ENCODE measurements around the gene MSANTD3. TPM values are rescaled to one million over a fixed set of nuclear protein-coding genes. Genes with fewer than 3 reads are reported as not detected.

MSANTD3 gene
- total RNA-seq, 1 donor from 2014 or later = 12.3 TPM

DNA sequence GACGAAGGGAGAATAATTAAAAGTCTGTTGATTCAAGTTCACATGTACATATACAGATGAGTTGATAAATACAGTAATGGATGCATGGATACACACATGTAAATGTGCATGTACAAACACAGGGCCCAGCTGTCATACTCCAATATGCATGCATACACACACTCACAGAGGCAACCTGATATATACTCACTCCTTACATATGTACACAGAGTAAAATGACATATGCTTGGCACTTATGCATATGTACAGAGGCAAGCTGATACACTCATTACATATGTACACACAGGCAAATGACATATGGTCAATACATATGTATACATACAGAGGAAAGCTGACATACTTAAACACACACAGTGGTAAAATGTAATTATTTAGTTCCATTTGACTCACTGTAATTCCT is 38.8 kb downstream of the MSANTD3 start:
- no peak for DNase-seq (ENCODE audit: low spot score)

DNA sequence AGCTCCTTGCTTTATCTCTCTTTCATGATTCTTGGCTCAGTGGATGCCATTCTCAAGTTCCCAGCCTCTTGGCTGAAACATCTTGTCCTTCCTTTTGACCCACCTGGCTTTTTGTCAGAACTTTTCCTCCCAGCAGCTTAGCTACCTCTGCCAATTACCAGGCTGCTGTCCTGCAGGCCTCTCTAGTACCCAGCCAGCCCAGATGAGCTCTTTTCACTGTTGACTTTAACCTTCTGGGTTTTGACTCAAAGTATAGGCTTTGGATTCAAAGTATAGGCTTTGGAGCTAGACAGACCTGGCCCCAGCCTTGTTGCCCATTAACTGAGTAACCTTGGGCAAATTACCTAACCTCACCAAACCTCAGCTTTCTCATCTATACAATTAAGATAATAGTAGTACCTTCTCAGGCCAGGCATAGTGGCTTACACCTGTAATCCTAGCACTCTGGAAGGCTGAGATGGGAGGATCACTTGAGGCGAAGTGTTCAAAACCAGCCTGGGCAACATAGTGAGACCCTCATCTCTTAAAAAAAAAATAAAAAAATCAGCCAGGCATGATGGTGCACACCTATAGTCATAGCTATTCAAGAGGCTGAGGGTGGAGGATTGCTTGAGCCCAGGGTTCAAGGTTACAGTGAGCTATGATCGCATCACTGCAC is 39.4 kb downstream of the MSANTD3 start:
- no peak for DNase-seq (ENCODE audit: low spot score)

DNA sequence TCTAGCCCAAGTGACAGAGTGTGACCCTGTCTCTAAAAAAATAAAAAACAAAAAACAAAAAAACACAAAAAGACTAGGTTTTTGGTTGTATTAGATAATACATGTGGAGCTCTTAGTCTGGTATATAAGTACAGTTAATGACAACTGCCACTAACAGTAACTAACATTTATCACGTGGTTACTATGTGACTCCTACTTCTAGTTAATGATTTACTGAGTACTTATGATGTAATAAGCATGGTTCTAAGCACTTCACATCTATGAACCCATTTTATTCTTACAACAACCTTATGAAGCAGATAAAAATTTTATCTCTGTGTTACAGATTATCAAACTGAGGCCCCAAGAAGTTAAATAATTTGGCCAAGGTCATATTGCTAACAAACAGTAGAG is 39.9 kb downstream of the MSANTD3 start:
- no peak for DNase-seq (ENCODE audit: low spot score)

DNA sequence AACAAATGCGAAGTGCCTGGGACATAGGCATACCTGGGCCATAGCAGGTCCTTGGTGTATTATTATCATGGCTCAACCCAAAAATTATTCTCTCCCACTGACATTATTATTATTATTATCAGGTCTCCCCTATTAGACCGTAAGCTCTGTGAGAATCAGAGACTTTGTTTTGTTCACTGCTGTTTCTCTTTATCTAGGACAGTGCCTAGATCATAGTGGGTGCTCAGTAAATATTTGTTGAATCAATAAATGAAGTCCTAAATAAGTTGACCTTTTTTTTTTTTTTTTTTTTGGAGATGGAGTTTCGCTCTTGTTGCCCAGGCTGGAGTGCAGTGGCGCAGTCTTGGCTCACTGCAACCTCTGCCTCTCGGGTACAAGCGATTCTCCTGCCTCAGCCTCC is 41.1 kb downstream of the MSANTD3 start:
- no peak for DNase-seq (ENCODE audit: low spot score)

DNA sequence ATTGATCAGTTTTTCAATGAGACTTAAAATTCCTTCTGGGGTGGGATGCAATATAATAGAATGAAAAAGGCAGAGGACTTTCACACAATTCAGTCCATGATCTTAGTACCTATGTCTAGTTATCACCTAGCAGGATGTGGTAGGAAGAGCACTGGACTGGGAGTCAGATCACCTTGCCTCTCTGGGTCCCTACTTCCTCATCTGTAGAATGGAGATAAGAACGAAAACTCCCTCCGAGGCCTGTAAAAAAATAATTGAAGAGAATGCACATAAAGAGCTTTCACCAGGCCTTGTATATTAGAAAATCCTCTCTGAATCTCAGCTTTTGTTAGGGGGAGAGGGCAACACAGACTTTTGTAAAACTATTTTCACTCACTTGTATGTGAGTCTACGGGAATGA is 45.3 kb downstream of the MSANTD3 start:
- DNase-seq (ENCODE audit: low spot score) = no peak

DNA sequence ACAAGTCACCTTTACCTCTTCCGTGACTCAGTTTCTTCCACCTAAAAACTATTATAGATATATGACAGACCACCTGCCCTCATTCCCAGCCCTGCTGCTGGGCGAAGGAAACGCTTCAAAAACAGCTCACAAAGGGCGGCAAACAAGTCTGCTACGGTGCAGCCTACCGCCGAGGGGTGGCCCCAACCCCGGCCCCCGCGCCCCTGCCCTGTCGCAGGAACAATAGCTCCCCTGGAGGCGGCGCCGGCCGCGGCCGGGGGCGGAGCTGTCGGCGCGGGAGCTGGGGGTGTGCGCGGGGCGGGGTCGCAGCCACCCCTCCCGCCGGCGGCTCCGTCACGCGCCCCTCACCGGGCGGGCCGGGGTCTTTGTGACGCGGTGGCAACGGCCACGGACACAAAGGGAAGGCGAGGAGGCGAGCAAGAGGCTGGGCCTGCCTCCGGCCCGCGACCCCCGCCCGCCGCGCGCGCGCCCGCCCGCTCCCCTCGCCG is 45.9 kb downstream of the MSANTD3 start, which contains the start of gene TMEFF1:
TMEFF1 (plus strand) TSS at position 362 of the 488 bp plus-strand sequence. CDS start 396 bp downstream, outside the sequence.
- no peak for DNase-seq (ENCODE audit: low spot score)

DNA sequence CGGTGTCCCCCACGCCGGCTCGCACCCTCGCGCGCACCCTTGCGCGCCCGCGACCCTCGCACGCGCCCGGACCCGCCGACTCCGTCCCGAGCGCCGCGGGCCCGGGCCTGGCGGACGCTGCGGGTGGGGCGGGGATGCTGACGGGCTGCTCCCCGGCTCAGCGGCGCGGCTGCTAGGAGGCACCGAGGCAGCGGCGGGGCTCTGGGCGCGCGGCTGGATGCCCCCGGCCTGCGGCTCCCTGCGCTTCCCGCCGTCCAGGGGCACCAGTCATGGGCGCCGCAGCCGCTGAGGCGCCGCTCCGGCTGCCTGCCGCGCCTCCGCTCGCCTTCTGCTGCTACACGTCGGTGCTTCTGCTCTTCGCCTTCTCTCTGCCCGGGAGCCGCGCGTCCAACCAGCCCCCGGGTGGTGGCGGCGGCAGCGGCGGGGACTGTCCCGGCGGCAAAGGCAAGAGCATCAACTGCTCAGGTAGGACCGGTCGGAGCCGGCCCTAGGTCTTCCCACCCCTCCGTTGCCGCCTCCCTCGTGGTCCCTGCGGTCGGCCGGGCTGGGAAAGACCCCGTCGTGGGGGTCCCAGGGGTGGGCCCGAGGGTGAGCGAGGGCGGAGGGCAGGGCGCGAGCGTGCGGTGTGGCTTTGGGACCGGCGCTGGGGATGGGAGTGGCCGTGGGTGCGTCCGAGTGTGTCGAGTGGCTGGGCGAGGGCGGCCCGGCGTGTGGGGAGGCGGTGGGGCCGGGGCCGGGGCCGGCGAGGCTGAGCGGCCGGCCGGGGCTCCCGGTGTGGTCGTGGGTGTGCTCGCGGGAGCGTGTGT is 46.5 kb downstream of the MSANTD3 start:
- no peak for DNase-seq (ENCODE audit: low spot score)

DNA sequence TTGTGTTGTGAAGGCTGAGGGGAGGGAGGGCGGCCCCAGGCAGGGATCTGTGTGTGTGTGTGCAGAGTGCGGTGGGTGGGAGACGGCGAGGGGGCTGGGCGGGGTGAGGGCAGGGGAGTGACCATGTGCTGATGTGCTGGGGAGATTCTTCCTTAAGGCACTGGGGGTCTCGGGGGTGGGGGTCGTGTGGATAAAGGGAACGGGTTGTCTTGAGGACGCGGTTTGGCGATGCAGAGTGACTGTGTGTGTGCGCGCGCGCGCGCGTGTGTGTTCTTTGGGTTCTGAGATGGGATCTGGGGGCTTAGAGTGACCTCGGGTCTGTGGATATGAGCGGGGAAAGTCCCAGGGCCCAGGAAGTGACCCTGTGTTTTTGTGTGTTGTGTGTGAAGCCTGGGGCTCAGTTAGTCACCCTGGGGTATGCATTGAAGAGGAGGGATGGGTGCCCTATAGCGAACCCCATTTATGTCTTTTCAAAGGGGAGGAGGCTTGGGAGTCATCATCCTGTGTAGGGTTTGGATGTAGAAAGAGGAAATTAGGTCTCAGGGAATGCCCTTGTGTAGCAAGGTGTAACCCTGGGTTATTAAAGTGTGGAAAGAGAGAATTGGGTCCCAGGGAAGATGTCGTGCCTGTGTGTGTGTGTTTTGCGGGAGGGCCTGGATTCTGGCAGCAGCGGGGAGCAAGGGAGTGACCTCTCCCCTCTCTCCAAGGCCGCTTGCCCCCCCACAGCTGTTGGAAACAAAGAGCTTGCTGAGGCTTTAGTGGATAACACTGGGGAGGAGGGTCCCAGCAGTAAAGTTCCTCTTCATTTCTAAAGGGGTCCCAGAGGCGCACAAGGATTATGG is 47.4 kb downstream of the MSANTD3 start:
- no peak for DNase-seq (ENCODE audit: low spot score)

DNA sequence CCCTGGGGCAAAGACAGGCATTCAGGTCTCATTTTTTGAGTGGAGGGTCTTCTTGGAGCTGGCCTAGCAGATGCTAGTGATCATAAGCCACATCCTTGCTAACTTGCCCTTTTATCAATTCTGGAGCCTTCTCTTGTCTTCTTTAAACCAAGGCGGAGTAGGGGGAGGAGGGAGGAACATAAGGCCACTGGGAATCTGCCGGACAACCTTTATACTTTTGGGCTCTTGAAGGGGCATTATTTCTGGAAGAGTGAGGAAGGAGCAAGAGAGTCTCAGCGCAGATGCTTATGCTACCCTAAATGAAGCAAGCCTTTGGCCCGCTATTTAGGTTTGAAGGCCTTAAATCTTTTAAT is 48.0 kb downstream of the MSANTD3 start:
- no peak for DNase-seq (ENCODE audit: low spot score)

DNA sequence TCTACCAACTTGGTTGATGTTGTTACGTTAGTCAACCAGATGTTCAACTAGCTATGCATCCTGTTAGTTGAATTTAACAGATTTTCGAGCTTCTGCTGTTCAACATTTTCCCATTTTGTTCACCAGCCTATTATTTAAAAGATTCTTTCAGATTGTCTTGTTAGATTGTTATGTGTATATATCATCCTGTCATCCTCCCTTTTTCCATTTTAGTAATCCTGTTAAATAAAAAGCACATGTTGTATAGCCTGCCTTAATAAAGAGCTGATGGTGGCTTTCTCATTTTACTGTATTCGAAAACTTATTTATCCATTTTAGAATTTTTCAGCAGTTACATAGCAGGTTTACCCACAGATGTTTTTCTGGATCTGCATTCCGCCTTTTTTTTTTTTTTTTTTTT is 50.3 kb downstream of the MSANTD3 start:
- no peak for DNase-seq (ENCODE audit: low spot score)

DNA sequence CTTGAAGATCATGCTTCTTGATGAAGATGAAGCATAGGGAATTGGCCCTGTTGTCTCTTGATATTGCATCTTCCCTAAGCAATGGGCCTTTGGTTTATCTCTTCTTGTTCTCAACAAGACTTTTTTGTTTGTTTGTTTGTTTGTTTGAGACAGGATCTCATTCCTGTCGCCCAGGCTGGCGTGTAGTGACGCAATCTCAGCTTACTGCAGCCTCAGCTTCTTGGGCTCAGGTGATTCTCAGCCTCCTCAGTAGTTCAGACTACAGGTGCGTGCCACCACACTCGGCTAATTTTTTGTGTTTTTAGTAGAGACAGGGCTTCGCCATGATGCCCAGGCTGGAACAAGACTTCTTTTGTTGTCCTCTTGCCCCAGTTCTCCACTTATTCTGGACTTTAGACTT is 51.2 kb downstream of the MSANTD3 start:
- no peak for DNase-seq (ENCODE audit: low spot score)

DNA sequence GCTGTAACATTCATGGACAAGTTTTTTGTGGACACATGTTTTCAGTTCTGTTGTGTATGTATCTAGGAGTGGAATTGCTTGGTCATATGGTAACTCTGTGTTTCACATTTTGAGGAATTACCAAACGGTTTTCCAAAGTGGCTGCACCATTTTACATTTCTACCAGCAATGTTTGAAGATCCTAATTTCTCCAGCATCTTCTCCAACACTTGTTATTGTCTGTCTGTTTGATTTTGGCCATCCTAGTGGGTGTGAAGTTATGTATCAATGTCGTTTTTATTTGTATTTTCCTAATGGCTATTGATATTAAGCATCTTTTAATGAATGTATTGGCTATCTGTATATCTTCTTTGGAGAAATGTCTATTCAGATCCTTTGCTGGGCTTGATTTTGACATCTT is 52.9 kb downstream of the MSANTD3 start:
- no peak for DNase-seq (ENCODE audit: low spot score)

DNA sequence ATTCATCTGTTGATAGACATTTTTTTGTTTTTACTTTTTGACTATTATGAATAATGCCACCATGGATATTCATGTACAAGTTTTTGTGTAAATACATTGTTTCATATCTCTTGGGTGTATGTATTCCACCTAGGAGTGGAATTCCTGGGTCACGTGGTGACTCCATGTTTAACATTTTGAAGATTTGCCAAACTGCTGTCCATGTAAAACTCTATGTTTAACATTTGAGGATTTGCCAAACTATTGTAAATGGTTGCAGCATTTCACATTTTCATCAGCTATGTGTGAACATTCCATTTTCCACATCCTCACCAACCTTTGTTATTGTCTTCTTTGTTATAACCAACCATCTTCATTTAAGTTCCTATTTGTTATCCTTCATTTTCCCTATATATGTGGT is 58.3 kb downstream of the MSANTD3 start:
- DNase-seq (ENCODE audit: low spot score) = no peak

DNA sequence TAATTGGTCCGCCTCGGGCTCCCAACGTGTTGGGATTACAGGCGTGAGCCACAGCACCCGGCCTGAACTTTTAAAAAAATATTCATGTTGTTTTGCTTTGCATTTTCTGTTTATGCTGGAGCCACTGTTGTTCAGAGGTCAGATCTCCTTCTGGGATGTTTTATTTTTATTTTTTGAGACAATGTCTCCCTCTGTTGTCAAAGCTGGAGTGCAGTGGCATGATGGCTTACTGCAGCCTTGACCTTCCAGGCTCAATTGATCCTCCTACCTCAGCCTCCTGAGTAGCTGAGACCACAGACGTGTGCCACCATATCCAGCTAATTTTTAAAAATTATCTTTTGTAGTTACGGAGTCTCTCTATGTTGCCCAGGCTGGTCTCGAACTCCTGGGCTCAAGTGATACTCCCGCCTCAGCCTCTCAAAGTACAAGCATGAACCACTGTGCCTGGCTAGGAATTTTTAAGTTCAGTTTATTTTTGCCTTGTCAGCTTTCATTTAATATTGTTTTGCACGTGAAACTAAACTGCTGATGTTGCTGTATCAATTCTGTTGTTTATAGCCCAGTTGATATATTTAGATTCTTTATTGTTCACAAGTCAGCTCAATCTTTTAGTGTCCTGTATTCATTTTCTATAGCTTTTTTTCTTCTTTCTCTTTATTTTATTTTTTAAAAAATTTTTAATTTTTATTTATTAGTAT is 59.7 kb downstream of the MSANTD3 start:
- no peak for DNase-seq (ENCODE audit: low spot score)

DNA sequence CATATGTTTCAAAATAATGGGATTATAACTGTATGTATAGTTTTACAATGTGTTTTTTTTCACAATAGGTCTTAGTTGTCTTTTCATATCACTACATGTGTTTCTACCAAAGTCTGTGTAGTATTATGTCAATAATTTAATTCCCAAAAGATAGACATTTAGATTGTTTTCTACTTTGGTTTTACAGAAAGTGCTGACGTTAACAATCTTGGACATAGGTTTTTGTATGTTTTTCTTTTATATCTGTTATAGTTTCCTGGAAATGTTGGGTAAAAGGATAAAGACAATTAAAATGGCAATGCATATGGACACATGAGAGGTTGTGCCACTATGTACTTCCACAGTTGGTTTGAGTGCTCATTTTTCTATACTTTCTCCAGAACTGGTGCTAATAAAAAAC is 61.2 kb downstream of the MSANTD3 start:
- DNase-seq (ENCODE audit: low spot score) = no peak

DNA sequence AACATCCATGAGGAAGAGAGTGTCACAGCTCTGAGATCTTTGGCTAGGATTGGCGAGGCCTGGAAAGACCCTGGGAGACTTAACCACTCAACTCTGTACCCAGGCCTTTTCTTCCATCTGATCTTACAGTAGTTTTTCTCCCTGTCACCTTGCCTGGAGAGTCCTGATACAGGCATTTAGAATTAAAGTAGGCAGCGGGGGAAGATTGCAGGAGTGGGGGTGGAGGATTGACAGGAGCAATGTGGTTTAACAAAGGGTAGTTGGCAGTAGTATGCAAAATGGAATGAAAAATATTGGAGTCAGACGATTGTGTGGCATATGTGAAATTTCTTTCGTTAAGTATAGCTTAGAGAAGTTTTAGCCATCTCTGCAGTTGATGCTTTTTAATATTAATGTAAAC is 62.9 kb downstream of the MSANTD3 start:
- DNase-seq (ENCODE audit: low spot score) = no peak

DNA sequence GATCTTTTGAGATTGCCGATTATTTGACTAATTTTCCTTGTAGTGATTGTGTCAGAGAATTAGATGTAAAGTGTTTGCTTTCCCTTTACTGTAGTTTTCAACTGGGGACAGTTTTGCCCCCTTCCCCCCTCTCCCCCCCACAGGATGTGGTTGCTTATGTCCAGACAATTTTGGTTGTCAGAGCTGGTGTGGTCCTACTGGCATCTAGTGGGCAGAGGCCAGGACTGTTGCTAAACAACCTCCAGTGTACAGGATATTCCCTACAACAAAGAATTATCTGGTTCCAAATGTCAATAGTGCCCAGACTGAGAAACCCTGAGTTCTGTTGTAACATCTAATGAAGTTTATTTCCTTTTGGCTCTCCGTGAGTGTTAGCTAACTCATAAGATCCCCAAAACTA is 66.0 kb downstream of the MSANTD3 start:
- no peak for DNase-seq (ENCODE audit: low spot score)

DNA sequence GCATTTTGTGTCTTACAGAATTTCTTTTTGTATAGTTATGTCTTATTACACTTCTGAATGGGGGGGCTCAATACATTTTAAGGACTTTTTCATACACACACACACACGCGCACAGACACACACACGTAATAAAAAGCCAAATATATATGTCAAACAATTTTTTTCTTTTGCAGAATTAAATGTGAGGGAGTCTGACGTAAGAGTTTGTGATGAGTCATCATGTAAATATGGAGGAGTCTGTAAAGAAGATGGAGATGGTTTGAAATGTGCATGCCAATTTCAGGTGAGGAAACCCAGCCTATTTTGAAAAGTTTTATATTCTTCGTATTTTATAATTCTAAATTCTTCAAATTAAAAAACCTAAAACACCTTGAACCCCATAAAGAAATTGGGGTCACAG is 71.6 kb downstream of the MSANTD3 start:
- DNase-seq (ENCODE audit: low spot score) = no peak

DNA sequence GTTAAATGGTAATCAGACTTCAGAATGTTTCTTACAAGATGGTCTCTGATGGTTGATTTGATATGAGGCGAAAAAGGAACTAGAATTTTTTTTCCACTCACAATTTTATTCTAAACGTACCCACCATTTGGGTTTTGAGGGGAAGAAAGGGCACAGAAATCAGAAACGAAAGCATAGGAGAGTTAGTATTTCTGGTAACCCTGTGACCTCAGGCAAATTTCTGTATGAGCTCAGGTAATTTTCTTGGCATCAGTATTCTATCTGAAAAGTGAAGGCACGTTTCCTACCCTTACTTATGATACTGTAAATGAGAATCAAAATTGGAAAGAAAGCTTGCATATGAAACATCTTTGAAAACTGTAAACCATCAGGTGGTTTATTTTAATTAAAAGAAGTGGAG is 72.5 kb downstream of the MSANTD3 start:
- DNase-seq (ENCODE audit: low spot score) = no peak

DNA sequence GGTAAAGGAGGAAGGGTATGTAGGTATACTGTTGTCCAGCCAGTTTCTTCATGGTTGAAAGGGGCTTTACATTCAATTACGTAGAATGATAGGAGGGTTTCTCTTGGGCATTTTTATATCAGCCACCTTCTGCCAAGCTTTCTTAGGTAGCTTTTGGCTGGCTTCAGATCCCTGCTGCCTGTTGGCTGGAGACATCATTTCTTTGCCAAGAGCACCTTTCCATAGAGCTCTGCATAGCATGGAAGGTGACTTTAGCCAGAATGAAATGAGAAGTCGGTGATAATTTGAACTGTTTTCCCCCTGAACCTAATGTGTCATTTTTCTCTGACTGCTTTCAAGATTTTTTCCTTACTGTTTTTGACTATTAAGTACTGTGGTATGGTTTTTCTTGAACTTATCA is 72.9 kb downstream of the MSANTD3 start:
- DNase-seq (ENCODE audit: low spot score) = no peak

Measured in ureter (tissue), 1 donor.